Measurements from ENCODE around the gene SENP1. TPM values are rescaled to one million over a fixed set of nuclear protein-coding genes. Genes with fewer than 3 reads are reported as not detected.
A peak's percentile ranks its signal among the peaks of the same experiment; 100 is the strongest.
"Not testable (repeated sequence)": the region's sequence is repeated elsewhere in the genome, so short reads cannot be mapped to it uniquely, and the experiment has no call there.

Gene SENP1
- total RNA-seq, 2 donors from 2014 or later, result 12.1 to 14.4 TPM

- peak; percentile 99 for ATAC-seq
- intact Hi-C loops (cut with DNase I, micrococcal nuclease), result no loop called here
- DNase-seq, result peak; percentile 81 to 93
These were observed 13.4 kb upstream of the SENP1 start, which contains the start of gene PFKM for GRCh38 chr12:48119078-48119833. Gene PFKM (plus strand): TSS chr12:48119364. CDS start chr12:48122775, 3,411 bp downstream.

GRCh38 chr12:48118284-48118871, 12.5 kb upstream of the SENP1 start:
- peak in 1 of 2 donors; percentile 20 for DNase-seq
- intact Hi-C loops (cut with DNase I, micrococcal nuclease), result no loop called here

GRCh38 chr12:48115957-48116356, 10.1 kb upstream of the SENP1 start:
- intact Hi-C loops (cut with DNase I, micrococcal nuclease), result no loop called here
- ATAC-seq (no peak), DNase-seq (no peak)

More at GRCh38 chr12:48118284-48118871, 12.5 kb upstream of the SENP1 start:
- ATAC-seq, result no peak

- ATAC-seq; intact Hi-C loops (cut with DNase I, micrococcal nuclease): not testable (repeated sequence)
These were observed 5.4 kb upstream of the SENP1 start for GRCh38 chr12:48111312-48111693.

GRCh38 chr12:48110691-48111311, 4.9 kb upstream of the SENP1 start:
- DNase-seq (no peak), ATAC-seq (no peak)

More at GRCh38 chr12:48111312-48111693, 5.4 kb upstream of the SENP1 start:
- not testable (repeated sequence) for DNase-seq

GRCh38 chr12:48109424-48109823, 3.5 kb upstream of the SENP1 start:
- intact Hi-C loops (cut with DNase I, micrococcal nuclease), result loop anchor here in 1 of 2 donors (10.0 kb wide), 1 partner anchor 45 kb away; the partner anchor contains the start of gene ASB8
- ATAC-seq (no peak), DNase-seq (no peak)

More at GRCh38 chr12:48110691-48111311, 4.9 kb upstream of the SENP1 start:
- intact Hi-C loops (cut with DNase I, micrococcal nuclease), result no loop called here

- DNase-seq (no peak), ATAC-seq (no peak)
- intact Hi-C loops (cut with DNase I, micrococcal nuclease), result loop anchor here in 1 of 2 donors (10.0 kb wide), 1 partner anchor 48 kb away; the partner anchor contains the start of gene ASB8
These were observed 1.1 kb upstream of the SENP1 start for GRCh38 chr12:48106681-48107613.

- intact Hi-C loops (cut with DNase I, micrococcal nuclease), result loop anchor here in 1 of 2 donors (10.0 kb wide), 1 partner anchor 49 kb away; the partner anchor contains the start of gene ASB8
- ATAC-seq (peak; percentile 8), DNase-seq (no peak)
These were observed 485 bp downstream of the SENP1 start for GRCh38 chr12:48105321-48105866.

GRCh38 chr12:48104531-48104930, 1.3 kb downstream of the SENP1 start:
- intact Hi-C loops (cut with DNase I, micrococcal nuclease), result loop anchor here in 1 of 2 donors (10.0 kb wide), 1 partner anchor 50 kb away; the partner anchor contains the start of gene ASB8
- DNase-seq, result no peak
- no peak for ATAC-seq

- no peak for DNase-seq
- no peak for ATAC-seq
- intact Hi-C loops (cut with DNase I, micrococcal nuclease), result no loop called here
These were observed 13.3 kb downstream of the SENP1 start for GRCh38 chr12:48092611-48093010.

- ATAC-seq, result no peak
- DNase-seq, result no peak
- intact Hi-C loops (cut with DNase I, micrococcal nuclease), result loop anchor here in 1 of 2 donors (10.0 kb wide), 1 partner anchor 78 kb away; no protein-coding TSS in a partner anchor
These were observed 19.6 kb downstream of the SENP1 start for GRCh38 chr12:48086327-48086726.

- DNase-seq, result no peak
- ATAC-seq, result no peak
- intact Hi-C loops (cut with DNase I, micrococcal nuclease), result loop anchor here in 1 of 2 donors (10.0 kb wide), 1 partner anchor 80 kb away; no protein-coding TSS in a partner anchor
These were observed 20.9 kb downstream of the SENP1 start for GRCh38 chr12:48084841-48085460.

GRCh38 chr12:48084066-48084465, 21.8 kb downstream of the SENP1 start:
- no peak for ATAC-seq
- intact Hi-C loops (cut with DNase I, micrococcal nuclease), result loop anchor here in 1 of 2 donors (10.0 kb wide), 1 partner anchor 81 kb away; no protein-coding TSS in a partner anchor
- no peak for DNase-seq

GRCh38 chr12:48080821-48081220, 25.1 kb downstream of the SENP1 start:
- no peak for DNase-seq
- no peak for ATAC-seq
- intact Hi-C loops (cut with DNase I, micrococcal nuclease), result loop anchor here in 1 of 2 donors (10.0 kb wide), 1 partner anchor 84 kb away; no protein-coding TSS in a partner anchor

- ATAC-seq (no peak), DNase-seq (no peak)
- intact Hi-C loops (cut with DNase I, micrococcal nuclease), result loop anchor here in 1 of 2 donors (10.0 kb wide), 1 partner anchor 85 kb away; no protein-coding TSS in a partner anchor
These were observed 25.6 kb downstream of the SENP1 start for GRCh38 chr12:48080285-48080684.

GRCh38 chr12:48078901-48079300, 27.0 kb downstream of the SENP1 start:
- DNase-seq, result no peak
- ATAC-seq, result no peak
- intact Hi-C loops (cut with DNase I, micrococcal nuclease), result no loop called here

GRCh38 chr12:48077111-48077510, 28.8 kb downstream of the SENP1 start:
- DNase-seq (no peak), ATAC-seq (no peak)
- intact Hi-C loops (cut with DNase I, micrococcal nuclease), result no loop called here

All from left colon (tissue), 2 donors.